B cell (primary cell): ENCODE data around the gene CDHR1. TPM values are rescaled to one million over a fixed set of nuclear protein-coding genes. Genes with fewer than 3 reads are reported as not detected.

Experiments used
- ATAC-seq: fragments of 200-7000 bp; cut with Tn5 transposase; one replicate; pipeline ENCODE4 v1.10.0; 2021; ENCODE audit warnings: low read depth, mild to moderate bottlenecking, moderate number of reproducible peaks, moderate library complexity
- CTCF ChIA-PET: fragments of 350-600 bp; sonication (Branson Sonifier 250); formaldehyde crosslinking; loops from one replicate; lab custom pipeline; 2021; ENCODE audit warnings: antibody characterized with exemption, inconsistent platforms; lab: Charles Lee
- POLR2A ChIA-PET: fragments of 350-600 bp; sonication (Branson Sonifier 250); formaldehyde crosslinking; loops from one replicate; lab custom pipeline; 2021; ENCODE audit warnings: antibody characterized with exemption; lab: Charles Lee
- DNase-seq: peaks from one replicate; pipeline ENCODE4 v3.0.0; 2013
- H2AFZ ChIP-seq: 2 replicates; pipeline ENCODE4 v1.6.1; 2012; ENCODE audit warnings: mild to moderate bottlenecking, low read depth, low read length; ENCODE audit not compliant: insufficient read depth, poor library complexity, severe bottlenecking
- H3K27ac ChIP-seq, 2 donors: 1 replicate in 1 of 2; 2 replicates in 1 of 2; pipeline ENCODE4 v1.5.1; 2012 to 2013; ENCODE audit warnings: low read length in 2 of 2, mild to moderate bottlenecking in 2 of 2, moderate library complexity in 1 of 2
- H3K27me3 ChIP-seq, 4 experiments: fragments of 200-600 bp in 1 of 4; sonication (generic) in 1 of 4; replicated peaks in 1 of 4; 1 replicate in 2 of 4; 2 replicates in 2 of 4; pipeline versions ENCODE4 v1.6.1 to v1.7.0; 2013 to 2016; ENCODE audit warnings: low read length in 3 of 4, mild to moderate bottlenecking in 2 of 4, mixed read lengths in 1 of 4, moderate library complexity in 1 of 4; ENCODE audit not compliant: insufficient read depth in 4 of 4, control insufficient read depth in 3 of 4; ENCODE audit errors: control extremely low read depth in 1 of 4
- H3K36me3 ChIP-seq, 2 experiments: replicated peaks in 1 of 2; 1 replicate in 1 of 2; 2 replicates in 1 of 2; pipeline versions ENCODE4 v1.6.1 to v1.7.1; 2013; ENCODE audit warnings: low read length in 1 of 2; ENCODE audit not compliant: insufficient read depth in 2 of 2, control insufficient read depth in 1 of 2; ENCODE audit errors: control extremely low read depth in 1 of 2, extremely low read depth in 1 of 2
- H3K4me1 ChIP-seq, 2 donors: fragments of 200-600 bp in 1 of 2; sonication (generic) in 1 of 2; 1 replicate in 1 of 2; 2 replicates in 1 of 2; pipeline versions ENCODE4 v1.5.1 to v1.6.1; 2013 to 2017; ENCODE audit warnings: low read length in 2 of 2; ENCODE audit not compliant: control insufficient read depth in 2 of 2, insufficient read depth in 2 of 2
- H3K4me2 ChIP-seq: replicated peaks from 2 replicates; pipeline ENCODE3; 2012; ENCODE audit warnings: mild to moderate bottlenecking, low read depth, low read length; ENCODE audit not compliant: poor library complexity, severe bottlenecking
- H3K4me3 ChIP-seq, 5 experiments: fragments of 200-600 bp in 1 of 5; sonication (generic) in 1 of 5; 1 replicate in 3 of 5; 2 replicates in 2 of 5; pipeline versions ENCODE4 v1.5.1 to v1.7.0; 2011 to 2016; ENCODE audit warnings: low read length in 4 of 5, mild to moderate bottlenecking in 4 of 5, low read depth in 2 of 5, control low read depth in 1 of 5, moderate library complexity in 1 of 5; ENCODE audit not compliant: insufficient read depth in 1 of 5; ENCODE audit errors: control extremely low read depth in 1 of 5, extremely low read depth in 1 of 5
- H3K79me2 ChIP-seq: fragments of 200-600 bp; sonication (generic); one replicate; pipeline ENCODE4 v1.6.0; 2016; ENCODE audit warnings: low read length; ENCODE audit not compliant: control insufficient read depth, insufficient read depth
- H3K9ac ChIP-seq: fragments of 200-600 bp; sonication (generic); 2 replicates; pipeline ENCODE4 v1.6.1; 2017; ENCODE audit warnings: mild to moderate bottlenecking, low read length, moderate library complexity
- H3K9me3 ChIP-seq, 3 donors: one replicate each; pipeline versions ENCODE4 v1.6.1 to v1.7.1; 2013; ENCODE audit warnings: low read length in 2 of 3; ENCODE audit not compliant: control insufficient read depth in 2 of 3, insufficient read depth in 1 of 3; ENCODE audit errors: control extremely low read depth in 1 of 3
- H4K20me1 ChIP-seq: 2 replicates; pipeline ENCODE4 v1.6.0; 2012; ENCODE audit warnings: mild to moderate bottlenecking, low read length; ENCODE audit not compliant: insufficient read depth, control insufficient read depth, poor library complexity, severe bottlenecking
- H3K27ac Mint-ChIP-seq: one replicate; pipeline ENCODE4 v1.8.0; 2021; ENCODE audit warnings: mixed read lengths
- H3K27me3 Mint-ChIP-seq: one replicate; pipeline ENCODE4 v1.8.0; 2021; ENCODE audit warnings: mixed read lengths
- H3K4me1 Mint-ChIP-seq: one replicate; pipeline ENCODE4 v1.8.0; 2021; ENCODE audit warnings: mixed read lengths
- H3K4me3 Mint-ChIP-seq: one replicate; pipeline ENCODE4 v1.8.0; 2021; ENCODE audit warnings: mixed read lengths
- H3K9me3 Mint-ChIP-seq: one replicate; pipeline ENCODE4 v1.8.0; 2022; ENCODE audit warnings: mixed read lengths; ENCODE audit not compliant: insufficient read depth
- CTCF ChIP-seq: fragments of 200-600 bp; IDR thresholded peaks from one replicate; pipeline ENCODE4 v1.8.0; 2022; ENCODE audit warnings: antibody characterized with exemption, mild to moderate bottlenecking
- EZH2 ChIP-seq: IDR thresholded peaks from 2 replicates; pipeline ENCODE4 v1.6.1; 2012; ENCODE audit warnings: borderline replicate concordance, low read depth, mild to moderate bottlenecking, moderate library complexity, low read length; ENCODE audit not compliant: insufficient read depth, poor library complexity, severe bottlenecking
- WGBS: methylation state at CpG from one replicate; pipeline ENCODE4 v1.1.5; 2013; ENCODE audit warnings: missing lambda C conversion rate; ENCODE audit not compliant: insufficient coverage; 5-methylcytosine and 5-hydroxymethylcytosine counted together
- intact Hi-C: fragments of 100-400 bp; cut with micrococcal nuclease; formaldehyde crosslinking; loops from one replicate; pipeline ENCODE4 v1.10.0; 2022
- polyA plus RNA-seq: library from polyadenylated mRNA; depleted of rRNA; stranded (reverse); fragments of >200 nt; gene quantifications from 2 replicates; pipeline ENCODE4 v1.2.3, GENCODE V29; 2012
- total RNA-seq, 2 donors: library from RNA; stranded (reverse); fragments of 120-200 nt in 1 of 2; gene quantifications; 1 replicate in 1 of 2; 2 replicates in 1 of 2; pipeline versions ENCODE4 v1.2.3 to v1.2.4, GENCODE V29; 2013 to 2022

CDHR1 gene
- total and polyA plus RNA-seq, 2 donors (not counting 1 experiment from before 2014, with no cell fraction given) = 0.31 to 1.7 TPM

DNA sequence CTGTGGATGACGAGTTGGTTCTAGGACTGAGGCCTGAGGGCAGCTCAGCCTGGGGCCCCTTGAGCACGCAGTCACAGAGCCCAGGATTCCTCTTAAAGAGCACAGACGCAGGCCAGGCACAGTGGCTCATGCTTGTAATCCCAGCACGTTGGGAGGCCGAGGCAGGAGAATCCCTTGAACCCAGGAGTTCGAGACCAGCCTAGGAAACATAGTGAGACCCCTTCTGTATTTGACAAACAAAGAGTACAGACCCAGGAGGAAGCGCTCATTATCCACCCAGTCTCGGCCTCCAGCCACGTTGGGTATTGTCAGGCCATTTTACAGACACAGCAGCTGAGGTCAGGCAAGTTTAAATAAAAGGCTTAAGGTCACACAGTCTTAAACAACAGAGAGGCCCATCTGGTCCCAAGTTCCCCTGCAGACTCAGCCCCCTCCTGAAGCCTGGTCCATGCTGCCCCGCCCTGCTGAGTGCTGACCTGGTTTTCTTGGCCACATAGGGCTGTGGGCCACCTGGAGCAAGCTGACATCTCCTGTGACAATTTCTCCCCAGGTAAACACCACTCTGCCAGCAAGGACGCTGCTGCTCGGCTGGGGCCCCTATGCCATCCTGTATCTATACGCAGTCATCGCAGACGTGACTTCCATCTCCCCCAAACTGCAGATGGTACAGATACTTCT, 63.1 kb downstream of the CDHR1 start:
- Mint-ChIP-seq H3K4me1 (no peaks in the 10 kb centered on the region), H3K4me3 (no peak overlapping the region), H3K27ac (no peak overlapping the region), H3K9me3 (no peaks in the 10 kb centered on the region), H3K27me3 (peaks cover 30% of the 10 kb centered on the region)
- no peaks in the 10 kb centered on the region for H4K20me1 ChIP-seq
- H3K79me2 ChIP-seq = no peaks in the 10 kb centered on the region
- no peaks in the 10 kb centered on the region for H3K36me3 ChIP-seq
- H3K4me1 ChIP-seq = no peaks in the 10 kb centered on the region
- intact Hi-C loops = loop anchor here (1.0 kb wide), 1 partner anchor 109 kb away; no protein-coding TSS in a partner anchor
- H3K27ac ChIP-seq = no peak overlapping the region
- H3K4me2 ChIP-seq = no peak overlapping the region
- TF ChIP-seq CTCF (no peak), EZH2 (no peak)
- no peak overlapping the region for H2AFZ ChIP-seq
- H3K4me3 ChIP-seq = no peak overlapping the region
- ChIA-PET POLR2A (no interaction called here), CTCF (interaction anchor here (0.9 kb wide), 1 partner anchor 280 kb away, joined by 3 read pairs; no protein-coding TSS in a partner anchor)
- H3K9ac ChIP-seq = no peak overlapping the region
- H3K27me3 ChIP-seq = peaks cover 0 to 16% (median under 1%) of the 10 kb centered on the region in 4 experiments
- no peak for DNase-seq
- no peaks in the 10 kb centered on the region for H3K9me3 ChIP-seq
- no peak for ATAC-seq
- WGBS = 81% methylated on average over 14 of the region's 15 CpGs

- peaks cover 0 to 19% (median 2%) of the 10 kb centered on the region in 4 experiments for H3K27me3 ChIP-seq
- H3K9me3 ChIP-seq = no peaks in the 10 kb centered on the region
- Mint-ChIP-seq H3K27ac (no peak overlapping the region), H3K27me3 (peaks cover 37% of the 10 kb centered on the region), H3K9me3 (no peaks in the 10 kb centered on the region), H3K4me3 (no peak overlapping the region), H3K4me1 (no peaks in the 10 kb centered on the region)
- H3K79me2 ChIP-seq = no peaks in the 10 kb centered on the region
- H3K4me1 ChIP-seq = no peaks in the 10 kb centered on the region
- no peak overlapping the region for H3K27ac ChIP-seq
- H3K36me3 ChIP-seq = no peaks in the 10 kb centered on the region
- H2AFZ ChIP-seq = no peak overlapping the region
- H3K4me3 ChIP-seq = no peak overlapping the region
- DNase-seq = no peak
- TF ChIP-seq EZH2 = no peak
- TF ChIP-seq CTCF = no peak
- intact Hi-C loops = no loop called here
- no peak overlapping the region for H3K9ac ChIP-seq
- H3K4me2 ChIP-seq = no peak overlapping the region
- ChIA-PET CTCF (no interaction called here), POLR2A (no interaction called here)
- ATAC-seq = no peak
- WGBS = 88% methylated on average over 6 of the region's 7 CpGs
- H4K20me1 ChIP-seq = no peaks in the 10 kb centered on the region
Measured at GRCh38 chr10:84258034-84258695, 63.8 kb downstream of the CDHR1 start.
